Endothelial cell of umbilical vein (primary cell): ENCODE measurements around the gene DNAH9. TPM values are rescaled to one million over a fixed set of nuclear protein-coding genes. Genes with fewer than 3 reads are reported as not detected.

Source experiments
- BruUV-seq: library from RNA; stranded (reverse); fragments of 400-500 nt; replicated peaks from 2 replicates; lab custom pipeline; 2021; lab: Mats Ljungman, UMichigan
- CTCF ChIA-PET: fragments of 300-600, 350-600 bp; sonication (Branson Sonifier 250); formaldehyde crosslinking; loops from one replicate; lab custom pipeline; 2021; ENCODE audit warnings: antibody characterized with exemption, inconsistent platforms; lab: Charles Lee
- POLR2A ChIA-PET: fragments of 300-600, 350-600 bp; sonication (Branson Sonifier 250); formaldehyde crosslinking; loops from one replicate; lab custom pipeline; 2021; ENCODE audit warnings: antibody characterized with exemption, inconsistent platforms; lab: Charles Lee
- DNase-seq: peaks from one replicate; pipeline ENCODE4 v3.0.0-alpha.2; 2011; ENCODE audit warnings: low read depth, low spot score
- FAIRE-seq: peaks from 2 replicates; lab custom pipeline; 2011; peaks lifted over from hg19 to GRCh38; lab: Jason Lieb, UNC
- H2AFZ ChIP-seq: 2 replicates; pipeline ENCODE4 v1.6.0; 2012; ENCODE audit warnings: low read depth, low read length, control low read depth, inconsistent platforms
- H3K27ac ChIP-seq: 2 replicates; pipeline ENCODE4 v1.5.1; 2011; ENCODE audit warnings: low read depth, mild to moderate bottlenecking, control low read depth, low read length, moderate library complexity; ENCODE audit not compliant: insufficient read depth
- H3K27me3 ChIP-seq, 2 experiments: 2 replicates each; pipeline versions ENCODE4 v1.6.0 to v1.6.1; 2011; ENCODE audit warnings: low read length in 2 of 2, mixed read lengths in 1 of 2; ENCODE audit not compliant: control insufficient read depth in 2 of 2, insufficient read depth in 2 of 2
- H3K36me3 ChIP-seq, 2 experiments: 2 replicates in 1 of 2; 3 replicates in 1 of 2; pipeline ENCODE4 v1.5.1; 2011; ENCODE audit warnings: low read length in 2 of 2, mild to moderate bottlenecking in 1 of 2, moderate library complexity in 1 of 2; ENCODE audit not compliant: control insufficient read depth in 2 of 2, insufficient read depth in 2 of 2; ENCODE audit errors: extremely low read depth in 1 of 2
- H3K4me1 ChIP-seq: 3 replicates; pipeline ENCODE4 v1.5.1; 2011; ENCODE audit warnings: mild to moderate bottlenecking, low read length; ENCODE audit not compliant: control insufficient read depth, insufficient read depth; ENCODE audit errors: extremely low read depth
- H3K4me2 ChIP-seq: 2 replicates; pipeline ENCODE4 v1.6.1; 2011; ENCODE audit warnings: low read length, control low read depth, mixed read lengths; ENCODE audit not compliant: insufficient read depth
- H3K4me3 ChIP-seq, 3 experiments: fragments of 200-600 bp in 1 of 3; sonication (generic), shearing (Covaris generic) in 1 of 3; replicated peaks in 1 of 3; 2 replicates each; pipeline ENCODE4 v1.5.1; 2011 to 2016; ENCODE audit warnings: control low read depth in 3 of 3, low read length in 3 of 3, mild to moderate bottlenecking in 2 of 3, inconsistent platforms in 1 of 3, low read depth in 1 of 3, moderate library complexity in 1 of 3; ENCODE audit not compliant: insufficient read depth in 1 of 3
- H3K79me2 ChIP-seq: 2 replicates; pipeline ENCODE4 v1.6.0; 2012; ENCODE audit warnings: low read length, inconsistent platforms; ENCODE audit not compliant: control insufficient read depth, insufficient read depth
- H3K9ac ChIP-seq: replicated peaks from 2 replicates; pipeline ENCODE3; 2011; ENCODE audit warnings: low read length, control low read depth; ENCODE audit not compliant: insufficient read depth; ENCODE audit errors: extremely low read depth
- H3K9me1 ChIP-seq: replicated peaks from 3 replicates; pipeline ENCODE4 v1.6.0; 2011; ENCODE audit warnings: mild to moderate bottlenecking, low read length; ENCODE audit not compliant: control insufficient read depth, insufficient read depth; ENCODE audit errors: extremely low read depth
- H3K9me3 ChIP-seq: replicated peaks from 2 replicates; pipeline ENCODE4 v1.5.1; 2012; ENCODE audit warnings: low read length, inconsistent platforms; ENCODE audit not compliant: control insufficient read depth, insufficient read depth
- H4K20me1 ChIP-seq: replicated peaks from 2 replicates; pipeline ENCODE3; 2011; ENCODE audit warnings: mild to moderate bottlenecking, low read length; ENCODE audit not compliant: control insufficient read depth, insufficient read depth; ENCODE audit errors: extremely low read depth
- EZH2 ChIP-seq: IDR thresholded peaks from 2 replicates; pipeline ENCODE4 v1.6.1; 2012; ENCODE audit warnings: borderline replicate concordance, low read depth, mild to moderate bottlenecking, moderate library complexity, low read length, inconsistent platforms; ENCODE audit not compliant: severe bottlenecking
- FOS ChIP-seq: IDR thresholded peaks from 2 replicates; pipeline ENCODE4 v1.6.1; 2011; ENCODE audit warnings: mild to moderate bottlenecking, low read length, moderate library complexity, borderline replicate concordance; ENCODE audit not compliant: insufficient read depth
- GATA2 ChIP-seq: IDR thresholded peaks from 2 replicates; pipeline ENCODE4 v1.7.0; 2011; ENCODE audit warnings: low read depth, mild to moderate bottlenecking, moderate library complexity, mixed read lengths, low read length; ENCODE audit not compliant: insufficient read length, insufficient read depth
- JUN ChIP-seq: IDR thresholded peaks from 2 replicates; pipeline ENCODE4 v1.6.1; 2011; ENCODE audit warnings: borderline replicate concordance, low read depth; ENCODE audit not compliant: insufficient read length, insufficient read depth
- MYC ChIP-seq: IDR thresholded peaks from one replicate; pipeline ENCODE4 v1.6.1; 2011; ENCODE audit warnings: mild to moderate bottlenecking, low read depth, low read length
- POLR2A ChIP-seq: IDR thresholded peaks from 2 replicates; pipeline ENCODE4 v1.6.1; 2012; ENCODE audit warnings: low read depth, mild to moderate bottlenecking, control low read depth, low read length
- POLR2AphosphoS5 ChIP-seq: IDR thresholded peaks from 2 replicates; pipeline ENCODE4 v1.6.1; 2012; ENCODE audit warnings: low read depth, mild to moderate bottlenecking, control low read depth, low read length, moderate library complexity; ENCODE audit not compliant: insufficient read depth
- dilution Hi-C: fragments of 300-500 bp; cut with MboI; formaldehyde crosslinking; loops from one replicate; pipeline ENCODE4 v1.15.0; 2019; ENCODE audit warnings: low sequenced_read_pairs; ENCODE audit not compliant: extremely low pct_ligation_motif_present
- intact Hi-C: fragments of 100-400 bp; cut with micrococcal nuclease; formaldehyde crosslinking; loops from one replicate; pipeline ENCODE4 v1.10.0; 2022
- polyA plus RNA-seq, 4 experiments: library from polyadenylated mRNA; depleted of rRNA in 3 of 4; stranded (reverse) in 3 of 4; unstranded in 1 of 4; fragments of >200 nt; gene quantifications; 2 replicates each; pipeline versions ENCODE4 v1.2.1 to v1.2.3, GENCODE V29; 2011 to 2012; ENCODE audit warnings: missing spikeins in 1 of 4
- total RNA-seq: library from RNA; stranded (reverse); gene quantifications from 2 replicates; pipeline ENCODE4 v1.2.3, GENCODE V29; 2021
- TF ChIP-seq, protein P1 (sequence below), 2 donors: IDR thresholded peaks; 1 replicate in 1 of 2; 2 replicates in 1 of 2; pipeline ENCODE4 v1.5.1; 2011; ENCODE audit warnings: low read length in 2 of 2, mild to moderate bottlenecking in 2 of 2, moderate library complexity in 2 of 2, control low read depth in 1 of 2, inconsistent platforms in 1 of 2, low read depth in 1 of 2; ENCODE audit not compliant: insufficient read depth in 1 of 2; ENCODE audit errors: extremely low read depth in 1 of 2
- TF ChIP-seq, protein P2 (sequence below): IDR thresholded peaks from 2 replicates; pipeline ENCODE4 v1.6.1; 2011; ENCODE audit not compliant: insufficient read depth, insufficient read length

DNAH9 gene
- total and polyA plus RNA-seq, 2 donors (not counting 3 experiments of a cell fraction or from before 2014, with no cell fraction given), result not detected

DNA sequence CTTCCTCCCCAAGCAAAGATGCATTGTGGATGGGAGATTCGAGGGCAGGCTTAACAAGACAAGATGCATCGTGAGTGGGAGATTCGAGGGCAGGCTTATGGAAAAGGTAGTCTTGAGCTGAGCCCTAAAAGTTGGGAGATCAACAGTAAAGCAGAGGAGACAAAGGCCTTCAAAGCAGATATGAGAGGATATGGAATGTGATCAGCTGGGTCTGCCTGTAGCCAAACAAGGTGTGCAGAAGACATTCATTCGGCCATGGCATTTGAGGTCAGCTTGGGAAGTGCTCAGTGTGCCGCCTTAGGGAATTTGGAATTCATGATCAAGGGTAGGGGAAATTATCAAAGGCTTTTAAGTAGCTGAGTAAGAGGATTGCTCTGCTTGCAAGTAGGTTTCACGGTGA lies 39.5 kb downstream of the DNAH9 start:
- Histone ChIP-seq H3K79me2 (no peaks in the 10 kb centered on the region), H3K27ac (no peak overlapping the region), H3K9me3 (peaks cover 8% of the 10 kb centered on the region), H4K20me1 (no peaks in the 10 kb centered on the region), H3K27me3 (no peaks in the 10 kb centered on the region), H2AFZ (no peak overlapping the region), H3K36me3 (no peaks in the 10 kb centered on the region), H3K9ac (no peak overlapping the region), H3K9me1 (no peaks in the 10 kb centered on the region), H3K4me1 (no peaks in the 10 kb centered on the region), H3K4me3 (no peak overlapping the region), H3K4me2 (no peak overlapping the region)
- intact Hi-C loops, result no loop called here
- POLR2A ChIA-PET, result no interaction called here
- CTCF ChIA-PET, result no interaction called here
- dilution Hi-C loops, result no loop called here
- no peak for DNase-seq
- FAIRE-seq, result no peak
- TF ChIP-seq, protein P1, sequence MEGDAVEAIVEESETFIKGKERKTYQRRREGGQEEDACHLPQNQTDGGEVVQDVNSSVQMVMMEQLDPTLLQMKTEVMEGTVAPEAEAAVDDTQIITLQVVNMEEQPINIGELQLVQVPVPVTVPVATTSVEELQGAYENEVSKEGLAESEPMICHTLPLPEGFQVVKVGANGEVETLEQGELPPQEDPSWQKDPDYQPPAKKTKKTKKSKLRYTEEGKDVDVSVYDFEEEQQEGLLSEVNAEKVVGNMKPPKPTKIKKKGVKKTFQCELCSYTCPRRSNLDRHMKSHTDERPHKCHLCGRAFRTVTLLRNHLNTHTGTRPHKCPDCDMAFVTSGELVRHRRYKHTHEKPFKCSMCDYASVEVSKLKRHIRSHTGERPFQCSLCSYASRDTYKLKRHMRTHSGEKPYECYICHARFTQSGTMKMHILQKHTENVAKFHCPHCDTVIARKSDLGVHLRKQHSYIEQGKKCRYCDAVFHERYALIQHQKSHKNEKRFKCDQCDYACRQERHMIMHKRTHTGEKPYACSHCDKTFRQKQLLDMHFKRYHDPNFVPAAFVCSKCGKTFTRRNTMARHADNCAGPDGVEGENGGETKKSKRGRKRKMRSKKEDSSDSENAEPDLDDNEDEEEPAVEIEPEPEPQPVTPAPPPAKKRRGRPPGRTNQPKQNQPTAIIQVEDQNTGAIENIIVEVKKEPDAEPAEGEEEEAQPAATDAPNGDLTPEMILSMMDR (IDR thresholded peaks at IDR 0.05; ENCODE audit: extremely low read depth in 1 of 2, insufficient read depth in 1 of 2, low read depth in 1 of 2, low read length in 2 of 2), result no peak
- TF ChIP-seq GATA2, result no peak
- TF ChIP-seq FOS, result no peak
- TF ChIP-seq JUN, result no peak
- no TSS peak for BruUV-seq

DNA sequence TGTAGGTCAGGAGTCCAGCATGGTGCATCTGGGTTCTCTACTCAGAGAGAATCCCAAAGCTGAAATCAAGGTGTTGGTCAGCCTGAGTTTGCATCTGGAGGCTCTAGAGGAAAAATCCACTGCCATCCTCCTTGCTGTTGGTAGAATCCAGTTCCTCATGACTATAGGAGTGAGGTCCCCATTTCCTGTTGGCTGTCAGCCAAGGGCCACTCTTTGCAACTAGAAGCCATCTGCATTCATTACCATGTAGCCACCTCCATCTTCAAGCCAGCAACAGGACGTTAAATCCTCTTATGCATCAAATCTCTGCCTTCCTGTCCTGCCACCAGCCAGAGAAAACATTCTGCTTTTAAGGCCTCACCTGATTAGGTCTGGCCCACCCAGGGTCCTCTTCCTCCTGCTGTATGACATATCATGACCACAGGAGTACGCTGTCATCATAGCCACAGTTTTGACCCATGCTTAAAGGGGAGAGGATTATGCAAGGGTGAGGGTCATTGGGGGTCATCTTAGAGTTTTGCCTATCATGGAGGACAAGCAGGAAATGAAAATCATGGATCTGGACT lies 40.5 kb downstream of the DNAH9 start:
- Histone ChIP-seq H3K4me1 (no peaks in the 10 kb centered on the region), H3K9me1 (no peaks in the 10 kb centered on the region), H3K36me3 (no peaks in the 10 kb centered on the region), H2AFZ (no peak overlapping the region), H3K79me2 (no peaks in the 10 kb centered on the region), H3K9ac (no peak overlapping the region), H3K9me3 (peaks cover 8% of the 10 kb centered on the region), H3K27ac (no peak overlapping the region), H3K27me3 (no peaks in the 10 kb centered on the region), H4K20me1 (no peaks in the 10 kb centered on the region), H3K4me2 (no peak overlapping the region), H3K4me3 (no peak overlapping the region)
- TF ChIP-seq MYC (no peak), POLR2A (no peak), FOS (no peak), POLR2AphosphoS5 (no peak), JUN (no peak), GATA2 (no peak), EZH2 (no peak)
- TF ChIP-seq, protein P2, sequence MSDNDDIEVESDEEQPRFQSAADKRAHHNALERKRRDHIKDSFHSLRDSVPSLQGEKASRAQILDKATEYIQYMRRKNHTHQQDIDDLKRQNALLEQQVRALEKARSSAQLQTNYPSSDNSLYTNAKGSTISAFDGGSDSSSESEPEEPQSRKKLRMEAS, result no peak
- TF ChIP-seq, protein P1 (IDR thresholded peaks at IDR 0.05; ENCODE audit: extremely low read depth in 1 of 2, insufficient read depth in 1 of 2, low read depth in 1 of 2, low read length in 2 of 2), result no peak
- ChIA-PET CTCF (no interaction called here), POLR2A (no interaction called here)
- dilution Hi-C loops (no loop called here), intact Hi-C loops (no loop called here)
- FAIRE-seq, result no peak
- DNase-seq, result no peak
- BruUV-seq, result no TSS peak
